ENCODE measurements around the gene CNDP2.
"Not testable (repeated sequence)": the region's sequence is repeated elsewhere in the genome, so short reads cannot be mapped to it uniquely, and the experiment has no call there.

Gene CNDP2

GRCh38 chr18:74562775-74563174 lies 66.6 kb downstream of the CNDP2 start:
- Histone ChIP-seq H3K4me3 (ENCODE audit: insufficient read length, low read depth) (no peak overlapping the region), H3K9ac (ENCODE audit: insufficient read length, low read depth) (no peak overlapping the region), H3K27me3 (ENCODE audit: insufficient read depth, insufficient read length) (no peaks in the 10 kb centered on the region), H3K36me3 (ENCODE audit: insufficient read depth, insufficient read length, low read length) (no peaks in the 10 kb centered on the region), H3K4me1 (ENCODE audit: insufficient read depth, insufficient read length) (no peaks in the 10 kb centered on the region), H3K9me3 (ENCODE audit: insufficient read depth, low read length) (peaks cover 8% of the 10 kb centered on the region; the same call in 1 of the 2 replicates)
- TF ChIP-seq YY1 (IDR thresholded peaks at IDR 0.05; ENCODE audit: insufficient read depth, insufficient read length) (no peak), ZNF274 (IDR thresholded peaks at IDR 0.05; ENCODE audit: low read depth, low read length) (no peak), SUZ12 (IDR thresholded peaks at IDR 0.05; ENCODE audit: extremely low read depth, insufficient read depth, insufficient read length) (no peak)
- DNase-seq (ENCODE audit: low read depth, low spot score), result no peak

DNA sequence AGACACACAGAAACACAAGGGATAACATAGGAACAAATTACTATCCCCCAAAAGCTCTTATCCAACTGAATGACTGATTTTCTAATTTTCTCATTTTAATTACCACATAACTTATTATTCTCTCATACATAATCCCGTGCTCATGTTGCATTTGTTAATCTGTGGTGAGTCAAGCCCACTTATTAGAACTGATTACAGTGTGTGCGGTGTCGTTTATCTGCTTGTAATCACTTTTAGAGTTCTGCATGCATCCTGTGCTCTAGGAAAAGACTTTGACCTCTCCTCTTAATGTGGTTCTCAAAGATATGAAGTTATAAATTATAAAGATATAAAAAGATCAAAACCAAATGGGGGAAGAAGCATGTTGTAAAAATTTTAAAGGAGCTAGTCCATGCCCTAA lies 67.8 kb downstream of the CNDP2 start:
- Histone ChIP-seq H3K4me1 (ENCODE audit: insufficient read depth, insufficient read length) (no peaks in the 10 kb centered on the region), H3K4me3 (ENCODE audit: insufficient read length, low read depth) (no peak overlapping the region), H3K9ac (ENCODE audit: insufficient read length, low read depth) (no peak overlapping the region), H3K9me3 (ENCODE audit: insufficient read depth, low read length) (peaks cover 8% of the 10 kb centered on the region; the same call in 1 of the 2 replicates), H3K27me3 (ENCODE audit: insufficient read depth, insufficient read length) (no peaks in the 10 kb centered on the region), H3K36me3 (ENCODE audit: insufficient read depth, insufficient read length, low read length) (no peaks in the 10 kb centered on the region)
- TF ChIP-seq ZNF274 (IDR thresholded peaks at IDR 0.05; ENCODE audit: low read depth, low read length) (no peak), SUZ12 (IDR thresholded peaks at IDR 0.05; ENCODE audit: extremely low read depth, insufficient read depth, insufficient read length) (no peak), YY1 (IDR thresholded peaks at IDR 0.05; ENCODE audit: insufficient read depth, insufficient read length) (no peak)
- DNase-seq (ENCODE audit: low read depth, low spot score), result no peak

DNA sequence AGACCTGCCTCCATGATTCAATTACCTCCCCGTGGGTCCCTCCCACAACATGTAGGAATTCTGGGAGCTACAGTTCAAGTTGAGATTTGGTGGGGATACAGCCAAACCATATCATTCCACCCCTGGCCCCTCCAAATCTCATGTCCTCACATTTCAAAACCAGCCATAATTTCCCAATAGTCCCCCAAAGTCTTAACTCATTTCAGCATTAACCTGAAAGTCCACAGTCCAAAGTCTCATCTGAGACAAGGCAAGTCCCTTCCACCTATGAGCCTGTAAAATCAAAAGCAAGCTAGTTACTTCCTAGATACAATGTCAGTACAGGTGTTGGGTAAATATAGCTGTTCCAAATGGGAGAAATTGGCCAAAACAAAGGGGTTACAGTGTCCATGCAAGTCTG lies 69.0 kb downstream of the CNDP2 start:
- H3K9me3 ChIP-seq (ENCODE audit: insufficient read depth, low read length); H3K4me3 ChIP-seq (ENCODE audit: insufficient read length, low read depth); H3K4me1 ChIP-seq (ENCODE audit: insufficient read depth, insufficient read length); DNase-seq (ENCODE audit: low read depth, low spot score); H3K36me3 ChIP-seq (ENCODE audit: insufficient read depth, insufficient read length, low read length); H3K9ac ChIP-seq (ENCODE audit: insufficient read length, low read depth); H3K27me3 ChIP-seq (ENCODE audit: insufficient read depth, insufficient read length): not testable (repeated sequence)

- not testable (repeated sequence) for H3K4me1 ChIP-seq (ENCODE audit: insufficient read depth, insufficient read length); H3K9me3 ChIP-seq (ENCODE audit: insufficient read depth, low read length); H3K9ac ChIP-seq (ENCODE audit: insufficient read length, low read depth); H3K36me3 ChIP-seq (ENCODE audit: insufficient read depth, insufficient read length, low read length); H3K27me3 ChIP-seq (ENCODE audit: insufficient read depth, insufficient read length); H3K4me3 ChIP-seq (ENCODE audit: insufficient read length, low read depth); DNase-seq (ENCODE audit: low read depth, low spot score)
Observed at GRCh38 chr18:74565993-74566392, 69.8 kb downstream of the CNDP2 start.

DNA sequence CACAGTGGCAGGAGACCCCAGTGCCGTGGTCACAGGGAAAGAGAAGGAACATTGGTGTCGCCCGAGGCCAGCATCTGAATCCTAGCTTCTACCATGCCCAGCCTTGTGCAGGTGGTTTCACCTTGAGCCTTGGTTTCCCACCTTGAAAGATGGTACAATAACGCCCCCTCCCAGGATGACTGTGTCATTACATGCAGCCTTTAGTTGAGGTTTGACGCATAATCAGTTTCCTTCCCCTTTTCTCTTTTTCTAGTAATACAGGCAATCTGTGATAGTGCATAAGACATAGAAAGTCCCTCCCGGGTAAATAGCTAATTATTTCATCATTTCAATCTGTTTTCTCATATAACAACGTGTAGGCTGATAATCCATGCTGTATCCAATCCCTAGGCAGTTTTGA lies 71.7 kb downstream of the CNDP2 start:
- no peak overlapping the region for H3K9ac ChIP-seq (ENCODE audit: insufficient read length, low read depth)
- DNase-seq (ENCODE audit: low read depth, low spot score), result no peak
- peaks cover 8% of the 10 kb centered on the region; the same call in 1 of the 2 replicates for H3K9me3 ChIP-seq (ENCODE audit: insufficient read depth, low read length)
- no peaks in the 10 kb centered on the region for H3K27me3 ChIP-seq (ENCODE audit: insufficient read depth, insufficient read length)
- TF ChIP-seq YY1 (IDR thresholded peaks at IDR 0.05; ENCODE audit: insufficient read depth, insufficient read length) (no peak), ZNF274 (IDR thresholded peaks at IDR 0.05; ENCODE audit: low read depth, low read length) (no peak), SUZ12 (IDR thresholded peaks at IDR 0.05; ENCODE audit: extremely low read depth, insufficient read depth, insufficient read length) (no peak)
- H3K36me3 ChIP-seq (ENCODE audit: insufficient read depth, insufficient read length, low read length), result no peaks in the 10 kb centered on the region
- H3K4me1 ChIP-seq (ENCODE audit: insufficient read depth, insufficient read length), result no peaks in the 10 kb centered on the region
- H3K4me3 ChIP-seq (ENCODE audit: insufficient read length, low read depth), result no peak overlapping the region

GRCh38 chr18:74569401-74569800 lies 73.2 kb downstream of the CNDP2 start:
- Histone ChIP-seq H3K4me1 (ENCODE audit: insufficient read depth, insufficient read length) (no peaks in the 10 kb centered on the region), H3K36me3 (ENCODE audit: insufficient read depth, insufficient read length, low read length) (no peaks in the 10 kb centered on the region), H3K9ac (ENCODE audit: insufficient read length, low read depth) (no peak overlapping the region), H3K9me3 (ENCODE audit: insufficient read depth, low read length) (peaks cover 8% of the 10 kb centered on the region; the same call in 1 of the 2 replicates), H3K4me3 (ENCODE audit: insufficient read length, low read depth) (no peak overlapping the region), H3K27me3 (ENCODE audit: insufficient read depth, insufficient read length) (no peaks in the 10 kb centered on the region)
- TF ChIP-seq SUZ12 (IDR thresholded peaks at IDR 0.05; ENCODE audit: extremely low read depth, insufficient read depth, insufficient read length) (no peak), YY1 (IDR thresholded peaks at IDR 0.05; ENCODE audit: insufficient read depth, insufficient read length) (no peak), ZNF274 (IDR thresholded peaks at IDR 0.05; ENCODE audit: low read depth, low read length) (no peak)
- no peak for DNase-seq (ENCODE audit: low read depth, low spot score)

GRCh38 chr18:74570266-74570665 lies 74.1 kb downstream of the CNDP2 start:
- Histone ChIP-seq H3K4me3 (ENCODE audit: insufficient read length, low read depth) (no peak overlapping the region), H3K27me3 (ENCODE audit: insufficient read depth, insufficient read length) (no peaks in the 10 kb centered on the region), H3K4me1 (ENCODE audit: insufficient read depth, insufficient read length) (no peaks in the 10 kb centered on the region), H3K9ac (ENCODE audit: insufficient read length, low read depth) (no peak overlapping the region), H3K9me3 (ENCODE audit: insufficient read depth, low read length) (peaks cover 8% of the 10 kb centered on the region; the same call in 1 of the 2 replicates), H3K36me3 (ENCODE audit: insufficient read depth, insufficient read length, low read length) (no peaks in the 10 kb centered on the region)
- DNase-seq (ENCODE audit: low read depth, low spot score), result no peak
- no peak for TF ChIP-seq SUZ12 (IDR thresholded peaks at IDR 0.05; ENCODE audit: extremely low read depth, insufficient read depth, insufficient read length)
- TF ChIP-seq YY1 (IDR thresholded peaks at IDR 0.05; ENCODE audit: insufficient read depth, insufficient read length), result no peak
- no peak for TF ChIP-seq ZNF274 (IDR thresholded peaks at IDR 0.05; ENCODE audit: low read depth, low read length)
